IMR-90 (cell line): Measurements from ENCODE around the gene ERCC3. TPM values are rescaled to one million over a fixed set of nuclear protein-coding genes. Genes with fewer than 3 reads are reported as not detected.

ENCODE experiments used
- ATAC-seq: fragments of 200-7000 bp; cut with Tn5 transposase; 2 replicates; pipeline ENCODE4 v1.9.1; 2020; ENCODE audit warnings: low read depth, mild to moderate bottlenecking, moderate library complexity
- BruUV-seq: library from RNA; stranded (reverse); fragments of 400-500 nt; replicated peaks from 2 replicates; lab custom pipeline; 2021; lab: Mats Ljungman, UMichigan
- CTCF ChIA-PET: fragments of 300-600 bp; formaldehyde crosslinking; extraction: SDS; loops from one replicate; lab custom pipeline; 2021; ENCODE audit warnings: antibody characterized with exemption; lab: Yijun Ruan, JAX
- POLR2A ChIA-PET: fragments of 300-600 bp; sonication (Branson Sonifier 250); formaldehyde crosslinking; loops from one replicate; lab custom pipeline; 2022; ENCODE audit warnings: antibody characterized with exemption; ENCODE audit not compliant: unreplicated experiment; lab: Charles Lee
- DNase-seq: peaks from one replicate; pipeline ENCODE4 v3.0.0; 2013
- H2AFZ ChIP-seq: replicated peaks from 2 replicates; pipeline ENCODE3; 2013; ENCODE audit warnings: low read length, mild to moderate bottlenecking; ENCODE audit not compliant: poor library complexity
- H2AK5ac ChIP-seq: 2 replicates; pipeline ENCODE4 v1.6.1; 2013; ENCODE audit warnings: low read depth, low read length, inconsistent platforms
- H2AK9ac ChIP-seq: replicated peaks from 2 replicates; pipeline ENCODE3; 2013; ENCODE audit warnings: mild to moderate bottlenecking, low read depth, low read length, moderate library complexity; ENCODE audit not compliant: poor library complexity
- H2BK120ac ChIP-seq: 2 replicates; pipeline ENCODE4 v1.6.1; 2013; ENCODE audit warnings: low read depth, low read length, inconsistent platforms
- H2BK15ac ChIP-seq: 3 replicates; pipeline ENCODE4 v1.6.1; 2013; ENCODE audit warnings: low read depth, low read length, inconsistent platforms
- H2BK20ac ChIP-seq: 2 replicates; pipeline ENCODE4 v1.6.1; 2013; ENCODE audit warnings: low read depth, mild to moderate bottlenecking, inconsistent platforms, low read length, moderate library complexity
- H2BK5ac ChIP-seq: 2 replicates; pipeline ENCODE4 v1.6.1; 2013; ENCODE audit warnings: mild to moderate bottlenecking, low read depth, low read length, inconsistent platforms; ENCODE audit not compliant: poor library complexity, severe bottlenecking
- H3K14ac ChIP-seq: replicated peaks from 2 replicates; pipeline ENCODE4 v1.6.1; 2013; ENCODE audit warnings: low read depth, low read length, inconsistent platforms
- H3K18ac ChIP-seq: 2 replicates; pipeline ENCODE4 v1.6.1; 2013; ENCODE audit warnings: low read depth, low read length, control low read depth
- H3K23ac ChIP-seq: 2 replicates; pipeline ENCODE4 v1.6.1; 2013; ENCODE audit warnings: low read depth, low read length, inconsistent platforms
- H3K27ac ChIP-seq: 2 replicates; pipeline ENCODE4 v1.5.1; 2013; ENCODE audit warnings: mild to moderate bottlenecking, control low read depth, low read length; ENCODE audit not compliant: insufficient read depth
- H3K27me3 ChIP-seq: 2 replicates; pipeline ENCODE4 v1.6.1; 2013; ENCODE audit warnings: low read length; ENCODE audit not compliant: control insufficient read depth, insufficient read depth
- H3K36me3 ChIP-seq: 2 replicates; pipeline ENCODE4 v1.6.1; 2013; ENCODE audit warnings: low read length, mixed read lengths; ENCODE audit not compliant: control insufficient read depth, insufficient read depth
- H3K4ac ChIP-seq: 2 replicates; pipeline ENCODE4 v1.6.1; 2013; ENCODE audit warnings: low read depth, low read length, inconsistent platforms
- H3K4me1 ChIP-seq: 2 replicates; pipeline ENCODE4 v1.6.1; 2013; ENCODE audit warnings: low read length, mixed read lengths; ENCODE audit not compliant: control insufficient read depth, insufficient read depth
- H3K4me2 ChIP-seq: 2 replicates; pipeline ENCODE4 v1.6.1; 2013; ENCODE audit warnings: low read depth, mild to moderate bottlenecking, control low read depth, low read length, moderate library complexity
- H3K4me3 ChIP-seq: 2 replicates; pipeline ENCODE4 v1.5.1; 2013; ENCODE audit warnings: low read depth, mild to moderate bottlenecking, control low read depth, low read length, moderate library complexity; ENCODE audit not compliant: insufficient read depth
- H3K56ac ChIP-seq: 2 replicates; pipeline ENCODE4 v1.6.1; 2013; ENCODE audit warnings: low read length, inconsistent platforms; ENCODE audit not compliant: insufficient read depth; ENCODE audit errors: extremely low read depth
- H3K79me1 ChIP-seq, 2 experiments: 2 replicates each; pipeline ENCODE4 v1.6.1; 2013; ENCODE audit warnings: low read length in 2 of 2, inconsistent platforms in 1 of 2, low read depth in 1 of 2
- H3K9ac ChIP-seq: 2 replicates; pipeline ENCODE4 v1.6.1; 2013; ENCODE audit warnings: low read depth, low read length, control low read depth
- H3K9me1 ChIP-seq: 2 replicates; pipeline ENCODE4 v1.6.1; 2013; ENCODE audit warnings: low read length, inconsistent platforms; ENCODE audit not compliant: insufficient read depth
- H3K9me3 ChIP-seq: 2 replicates; pipeline ENCODE4 v1.6.1; 2013; ENCODE audit warnings: low read length; ENCODE audit not compliant: control insufficient read depth, insufficient read depth
- H4K20me1 ChIP-seq: 2 replicates; pipeline ENCODE4 v1.6.1; 2013; ENCODE audit warnings: low read length, inconsistent platforms; ENCODE audit not compliant: insufficient read depth
- H4K5ac ChIP-seq: 2 replicates; pipeline ENCODE4 v1.6.1; 2013; ENCODE audit warnings: mild to moderate bottlenecking, low read depth, low read length, control low read depth
- H4K8ac ChIP-seq, 2 experiments: 2 replicates each; pipeline ENCODE4 v1.6.1; 2013; ENCODE audit warnings: low read depth in 2 of 2, low read length in 2 of 2, control low read depth in 1 of 2, inconsistent platforms in 1 of 2
- H4K91ac ChIP-seq: 2 replicates; pipeline ENCODE4 v1.6.1; 2013; ENCODE audit warnings: low read depth, low read length, inconsistent platforms; ENCODE audit not compliant: insufficient read depth
- BHLHE40 ChIP-seq: fragments of 150-350 bp; IDR thresholded peaks from 2 replicates; pipeline ENCODE4 v1.6.1; 2016; ENCODE audit warnings: mild to moderate bottlenecking, low read depth, low read length
- CEBPB ChIP-seq: IDR thresholded peaks from 2 replicates; pipeline ENCODE4 v1.6.1; 2012; ENCODE audit warnings: low read depth, low read length, improper control_type of control experiment
- CHD1 ChIP-seq: IDR thresholded peaks from 2 replicates; pipeline ENCODE4 v1.6.1; 2012; ENCODE audit warnings: low read depth, low read length, improper control_type of control experiment
- CTCF ChIP-seq: conservative IDR thresholded peaks from 2 replicates; pipeline ENCODE4 v1.5.1; 2012; ENCODE audit warnings: mild to moderate bottlenecking, low read depth, low read length, improper control_type of control experiment
- ELK1 ChIP-seq: fragments of 150-350 bp; IDR thresholded peaks from 2 replicates; pipeline ENCODE4 v1.6.1; 2016; ENCODE audit warnings: low read depth, mild to moderate bottlenecking, low read length, moderate library complexity, borderline replicate concordance
- FOS ChIP-seq: fragments of 150-350 bp; IDR thresholded peaks from 2 replicates; pipeline ENCODE4 v1.6.1; 2016; ENCODE audit warnings: low read depth, low read length
- MAFK ChIP-seq: IDR thresholded peaks from 2 replicates; pipeline ENCODE4 v1.6.1; 2012; ENCODE audit warnings: low read depth, low read length, improper control_type of control experiment
- MAZ ChIP-seq: IDR thresholded peaks from 2 replicates; pipeline ENCODE4 v1.6.1; 2012; ENCODE audit warnings: low read depth, mild to moderate bottlenecking, low read length, improper control_type of control experiment, moderate library complexity, borderline replicate concordance
- MXI1 ChIP-seq: IDR thresholded peaks from 2 replicates; pipeline ENCODE4 v1.6.1; 2012; ENCODE audit warnings: low read depth, mild to moderate bottlenecking, low read length, moderate library complexity, borderline replicate concordance
- NFE2L2 ChIP-seq: fragments of 150-350 bp; IDR thresholded peaks from 2 replicates; pipeline ENCODE4 v1.6.1; 2016; ENCODE audit warnings: low read depth, mild to moderate bottlenecking, low read length
- POLR2A ChIP-seq: IDR thresholded peaks from 2 replicates; pipeline ENCODE4 v1.6.1; 2012; ENCODE audit warnings: mild to moderate bottlenecking, low read depth, low read length
- RAD21 ChIP-seq: IDR thresholded peaks from 2 replicates; pipeline ENCODE4 v1.6.1; 2012; ENCODE audit warnings: low read length, improper control_type of control experiment
- RCOR1 ChIP-seq: IDR thresholded peaks from 2 replicates; pipeline ENCODE4 v1.6.1; 2012; ENCODE audit warnings: mild to moderate bottlenecking, low read length, improper control_type of control experiment; ENCODE audit not compliant: insufficient replicate concordance
- RFX5 ChIP-seq: IDR thresholded peaks from 2 replicates; pipeline ENCODE4 v1.8.0; 2012; ENCODE audit warnings: low read depth, mild to moderate bottlenecking, low read length, moderate library complexity
- SMC3 ChIP-seq: fragments of 150-350 bp; IDR thresholded peaks from 2 replicates; pipeline ENCODE4 v1.6.1; 2016; ENCODE audit warnings: low read depth, mild to moderate bottlenecking, antibody characterized with exemption, low read length, moderate library complexity
- WGBS, 2 experiments: methylation state at CpG; one replicate each; pipeline versions ENCODE4 v1.1.5 to v1.1.7; 2013; ENCODE audit warnings: missing lambda C conversion rate in 2 of 2; ENCODE audit not compliant: insufficient read length in 1 of 2; ENCODE audit errors: extremely low coverage in 2 of 2; 5-methylcytosine and 5-hydroxymethylcytosine counted together
- dilution Hi-C: fragments of 300-500 bp; cut with HindIII; formaldehyde crosslinking; loops from one replicate; pipeline ENCODE4 v1.14.3; 2018; ENCODE audit warnings: low sequenced_read_pairs; ENCODE audit not compliant: unreplicated experiment
- in situ Hi-C: fragments of 300-500 bp; cut with MboI; formaldehyde crosslinking; loops from 3 replicates; pipeline ENCODE4 v1.14.3; 2019; ENCODE audit warnings: low sequenced_read_pairs, inconsistent platforms, mixed read lengths
- intact Hi-C: fragments of 100-400 bp; cut with micrococcal nuclease; formaldehyde crosslinking; loops from 2 replicates; pipeline ENCODE4 v1.10.0; 2022
- polyA plus RNA-seq, 3 experiments: library from polyadenylated mRNA; depleted of rRNA; stranded (reverse); fragments of >200 nt; gene quantifications; 2 replicates each; pipeline ENCODE4 v1.2.3, GENCODE V29; 2012; ENCODE audit warnings: low replicate concordance in 1 of 3
- total RNA-seq: library from RNA; depleted of rRNA; stranded (reverse); fragments of >200 nt; gene quantifications from 2 replicates; pipeline ENCODE4 v1.2.3, GENCODE V29; 2012
- TF ChIP-seq, protein P1 (sequence below): fragments of 150-350 bp; IDR thresholded peaks from 2 replicates; pipeline ENCODE4 v1.6.1; 2017; ENCODE audit warnings: mild to moderate bottlenecking, antibody characterized with exemption, low read length, low read depth

ERCC3 gene
- total and polyA plus RNA-seq, 2 of the 4 experiments (the other 2 are of a cell fraction), result 43.2 to 52.0 TPM

- Histone ChIP-seq H3K23ac (no peak overlapping the region), H2AFZ (no peak overlapping the region), H4K5ac (no peak overlapping the region), H2BK120ac (no peak overlapping the region), H4K91ac (no peak overlapping the region), H3K79me1 (no peaks in the 10 kb centered on the region), H3K4me1 (no peaks in the 10 kb centered on the region; the same call in 1 of the 2 replicates), H4K8ac (no peak overlapping the region), H2AK5ac (no peak overlapping the region), H3K27ac (no peak overlapping the region), H2BK20ac (no peak overlapping the region), H3K18ac (no peak overlapping the region), H3K4ac (no peak overlapping the region), H3K4me3 (no peak overlapping the region), H4K20me1 (no peaks in the 10 kb centered on the region), H2BK5ac (no peak overlapping the region), H3K36me3 (no peaks in the 10 kb centered on the region), H3K4me2 (no peak overlapping the region), H2BK15ac (no peak overlapping the region), H3K14ac (no peak overlapping the region), H3K27me3 (peaks cover 15% of the 10 kb centered on the region), H3K9me3 (no peaks in the 10 kb centered on the region; the same call in 1 of the 2 replicates), H3K9ac (no peak overlapping the region), H2AK9ac (no peak overlapping the region), H3K56ac (no peak overlapping the region), H3K9me1 (no peaks in the 10 kb centered on the region)
- POLR2A ChIA-PET, result no interaction called here
- peak; percentile 73 for ATAC-seq
- TF ChIP-seq ELK1, result no peak
- no peak for TF ChIP-seq FOS
- TF ChIP-seq RCOR1, result no peak
- TF ChIP-seq BHLHE40, result no peak
- no peak for TF ChIP-seq MAFK
- TF ChIP-seq POLR2A, result no peak
- no peak for TF ChIP-seq MXI1
- TF ChIP-seq CEBPB, result no peak
- no peak for TF ChIP-seq SMC3
- TF ChIP-seq NFE2L2, result no peak
- no peak for TF ChIP-seq CHD1
- no peak for TF ChIP-seq MAZ
- TF ChIP-seq, protein P1, sequence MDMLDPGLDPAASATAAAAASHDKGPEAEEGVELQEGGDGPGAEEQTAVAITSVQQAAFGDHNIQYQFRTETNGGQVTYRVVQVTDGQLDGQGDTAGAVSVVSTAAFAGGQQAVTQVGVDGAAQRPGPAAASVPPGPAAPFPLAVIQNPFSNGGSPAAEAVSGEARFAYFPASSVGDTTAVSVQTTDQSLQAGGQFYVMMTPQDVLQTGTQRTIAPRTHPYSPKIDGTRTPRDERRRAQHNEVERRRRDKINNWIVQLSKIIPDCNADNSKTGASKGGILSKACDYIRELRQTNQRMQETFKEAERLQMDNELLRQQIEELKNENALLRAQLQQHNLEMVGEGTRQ, result no peak
- TF ChIP-seq RFX5, result no peak
- no peak for TF ChIP-seq CTCF
- no peak for TF ChIP-seq RAD21
- intact Hi-C loops (no loop called here), dilution Hi-C loops (no loop called here), in situ Hi-C loops (no loop called here)
- no TSS peak for BruUV-seq
- CTCF ChIA-PET, result no interaction called here
- DNase-seq, result peak; percentile 19
- no CpG with 5 or more reads among the region's 4 CpGs for WGBS, 2 experiments
These were observed 85.6 kb downstream of the ERCC3 start for GRCh38 chr2:127208313-127208712.
